HepG2 (cell line): ENCODE results near the gene MAGEH1. TPM values are rescaled to one million over a fixed set of nuclear protein-coding genes. Genes with fewer than 3 reads are reported as not detected.

Experiments used
- ATAC-seq: fragments of 200-7000 bp; cut with Tn5 transposase; 3 replicates; pipeline ENCODE4 v1.9.1; 2020; ENCODE audit warnings: mild to moderate bottlenecking, moderate library complexity
- BruUV-seq: library from RNA; stranded (reverse); fragments of 400-500 nt; replicated peaks from 2 replicates; lab custom pipeline; 2021; lab: Mats Ljungman, UMichigan
- CTCF ChIA-PET: fragments of 300-600 bp; formaldehyde crosslinking; extraction: SDS; loops from one replicate; lab custom pipeline; 2021; ENCODE audit warnings: low total read pairs, inconsistent platforms, low intra/inter-chr PET ratio; lab: Yijun Ruan, JAX
- POLR2A ChIA-PET: fragments of 350-600 bp; sonication (Branson Sonifier 250); formaldehyde crosslinking; loops from one replicate; lab custom pipeline; 2020; ENCODE audit warnings: antibody characterized with exemption, inconsistent platforms; lab: Yijun Ruan, JAX
- DNase-seq: peaks from one replicate; pipeline ENCODE4 v3.0.0-alpha.2; 2015; ENCODE audit warnings: low spot score
- FAIRE-seq: peaks from 3 replicates; lab custom pipeline; 2011; peaks lifted over from hg19 to GRCh38; lab: Jason Lieb, UNC
- H2AFZ ChIP-seq: one replicate; pipeline ENCODE4 v1.6.1; 2011; ENCODE audit warnings: low read length, inconsistent platforms
- H3K27ac ChIP-seq: fragments of 300-600 bp; 3 replicates; pipeline ENCODE4 v1.8.0; 2011; ENCODE audit warnings: mixed run types, mild to moderate bottlenecking, mixed read lengths, low read length, inconsistent platforms; ENCODE audit not compliant: insufficient read depth; ENCODE audit errors: extremely low read length
- H3K27me3 ChIP-seq, 2 experiments: fragments of 200-600 bp in 1 of 2; 2 replicates in 1 of 2; 3 replicates in 1 of 2; pipeline versions ENCODE4 v1.6.0 to v1.8.0; 2011; ENCODE audit warnings: low read length in 2 of 2, mild to moderate bottlenecking in 2 of 2, moderate library complexity in 2 of 2, inconsistent platforms in 1 of 2; ENCODE audit not compliant: insufficient read depth in 2 of 2, control insufficient read depth in 1 of 2
- H3K36me3 ChIP-seq, 2 experiments: fragments of 200-600 bp in 1 of 2; replicated peaks in 1 of 2; 2 replicates in 1 of 2; 3 replicates in 1 of 2; pipeline versions ENCODE4 v1.5.1 to v1.8.0; 2011; ENCODE audit warnings: low read length in 2 of 2, inconsistent platforms in 1 of 2; ENCODE audit not compliant: insufficient read depth in 2 of 2, control insufficient read depth in 1 of 2
- H3K4me1 ChIP-seq: 2 replicates; pipeline ENCODE4 v1.5.1; 2012; ENCODE audit warnings: low read length, inconsistent platforms; ENCODE audit not compliant: insufficient read depth
- H3K4me2 ChIP-seq: 2 replicates; pipeline ENCODE4 v1.6.0; 2011; ENCODE audit warnings: low read depth, low read length, inconsistent platforms
- H3K4me3 ChIP-seq, 3 experiments: fragments of 200-600 bp in 1 of 3; sonication (generic), shearing (Covaris generic) in 1 of 3; replicated peaks in 1 of 3; 2 replicates each; pipeline ENCODE4 v1.5.1; 2011 to 2016; ENCODE audit warnings: low read length in 3 of 3, inconsistent platforms in 2 of 3, low read depth in 2 of 3, mild to moderate bottlenecking in 2 of 3, control low read depth in 1 of 3, mixed read lengths in 1 of 3; ENCODE audit not compliant: insufficient read depth in 1 of 3
- H3K79me2 ChIP-seq: one replicate; pipeline ENCODE4 v1.6.1; 2011; ENCODE audit warnings: low read length, inconsistent platforms; ENCODE audit not compliant: insufficient read depth
- H3K9ac ChIP-seq: 2 replicates; pipeline ENCODE4 v1.6.0; 2011; ENCODE audit warnings: mild to moderate bottlenecking, low read depth, low read length, inconsistent platforms; ENCODE audit not compliant: insufficient read depth
- H3K9me3 ChIP-seq: 2 replicates; pipeline ENCODE4 v1.5.1; 2012; ENCODE audit warnings: mild to moderate bottlenecking, low read length
- H4K20me1 ChIP-seq: 2 replicates; pipeline ENCODE4 v1.6.0; 2011; ENCODE audit warnings: inconsistent platforms, mild to moderate bottlenecking, low read length, moderate library complexity; ENCODE audit not compliant: insufficient read depth
- AHDC1 ChIP-seq: sonication (generic); formaldehyde crosslinking; IDR thresholded peaks from 2 replicates; pipeline ENCODE4 v1.5.1; 2020; ENCODE audit warnings: mild to moderate bottlenecking, missing genetic modification reagents, borderline replicate concordance
- ATF7-NPFF ChIP-seq: sonication (generic); formaldehyde crosslinking; IDR thresholded peaks from 2 replicates; pipeline ENCODE4 v1.8.1; 2023; ENCODE audit warnings: mild to moderate bottlenecking, low read depth, missing genetic modification reagents, moderate library complexity
- HOXA9 ChIP-seq: sonication (generic); formaldehyde crosslinking; IDR thresholded peaks from 2 replicates; pipeline ENCODE4 v1.8.1; 2022; ENCODE audit warnings: missing genetic modification reagents, mild to moderate bottlenecking, moderate library complexity, borderline replicate concordance
- MXD4 ChIP-seq: IDR thresholded peaks from 2 replicates; pipeline ENCODE4 v1.6.1; 2016; ENCODE audit warnings: mild to moderate bottlenecking, missing biosample characterization, missing genetic modification reagents
- RBAK ChIP-seq: sonication (generic); formaldehyde crosslinking; IDR thresholded peaks from 2 replicates; pipeline ENCODE4 v1.5.1; 2020; ENCODE audit warnings: mild to moderate bottlenecking, missing genetic modification reagents
- ZBTB7A ChIP-seq: sonication (generic); formaldehyde crosslinking; IDR thresholded peaks from 2 replicates; pipeline ENCODE4 v1.8.0; 2022; ENCODE audit warnings: mild to moderate bottlenecking, missing genetic modification reagents
- ZBTB8A ChIP-seq: sonication (generic); formaldehyde crosslinking; IDR thresholded peaks from 2 replicates; pipeline ENCODE4 v1.4.0; 2020; ENCODE audit warnings: mild to moderate bottlenecking, low read depth, missing genetic modification reagents, borderline replicate concordance
- ZNF260 ChIP-seq: sonication (generic); formaldehyde crosslinking; IDR thresholded peaks from 2 replicates; pipeline ENCODE4 v1.4.0; 2020; ENCODE audit warnings: missing genetic modification reagents, low read depth, mild to moderate bottlenecking, borderline replicate concordance
- ZNF432 ChIP-seq: sonication (generic); formaldehyde crosslinking; IDR thresholded peaks from 2 replicates; pipeline ENCODE4 v1.5.0; 2020; ENCODE audit warnings: missing genetic modification reagents, mild to moderate bottlenecking, borderline replicate concordance
- ZNF777 ChIP-seq: sonication (generic); formaldehyde crosslinking; IDR thresholded peaks from 2 replicates; pipeline ENCODE4 v1.4.0; 2020; ENCODE audit warnings: missing genetic modification reagents
- WGBS: methylation state at CpG from one replicate; pipeline ENCODE4 v1.1.6; 2017; ENCODE audit warnings: low lambda C conversion rate; 5-methylcytosine and 5-hydroxymethylcytosine counted together
- in situ Hi-C: cut with HindIII; loops from 2 replicates; pipeline ENCODE4 v1.10.0; 2017; ENCODE audit warnings: low pct_unique_long_range_greater_than_20kb; ENCODE audit not compliant: extremely low pct_ligation_motif_present
- intact Hi-C: fragments of 100-400 bp; cut with micrococcal nuclease; formaldehyde crosslinking; loops from one replicate; pipeline ENCODE4 v1.10.0; 2022; ENCODE audit not compliant: unreplicated experiment
- polyA plus RNA-seq, 8 experiments: library from polyadenylated mRNA; depleted of rRNA in 3 of 8; stranded (reverse) in 7 of 8; unstranded in 1 of 8; fragments of >200 nt; fragmentation: Illumina TruSeq in 4 of 8; extraction: Trizol in 4 of 8; gene quantifications; 2 replicates each; pipeline versions ENCODE4 v1.2.1 to v1.2.3, GENCODE V29; 2011 to 2016; ENCODE audit warnings: low read depth in 4 of 8, missing spikeins in 1 of 8, mixed read lengths in 1 of 8; ENCODE audit not compliant: insufficient read depth in 1 of 8
- total RNA-seq, 5 experiments: library from RNA; depleted of rRNA; stranded (reverse); fragments of >200 nt; fragmentation: Illumina TruSeq; extraction: Trizol; gene quantifications; 2 replicates each; pipeline ENCODE4 v1.2.3, GENCODE V29; 2016; ENCODE audit warnings: low read depth in 1 of 5
- TF ChIP-seq, protein P1 (sequence below): sonication (generic); formaldehyde crosslinking; IDR thresholded peaks from 2 replicates; pipeline ENCODE4 v1.5.0; 2020; ENCODE audit warnings: missing genetic modification reagents, mild to moderate bottlenecking, borderline replicate concordance
- TF ChIP-seq, protein P2 (sequence below): sonication (generic); formaldehyde crosslinking; conservative IDR thresholded peaks from 2 replicates; pipeline ENCODE4 v1.4.0; 2020; ENCODE audit warnings: missing genetic modification reagents
- TF ChIP-seq, protein P3 (sequence below): sonication (generic); formaldehyde crosslinking; IDR thresholded peaks from 2 replicates; pipeline ENCODE4; 2020; ENCODE audit warnings: missing genetic modification reagents, mild to moderate bottlenecking, borderline replicate concordance

The MAGEH1 gene
- total and polyA plus RNA-seq, 2 of the 13 experiments (the other 11 are each of a cell fraction or from before 2014, with no cell fraction given), result 3.8 to 5.0 TPM

DNA sequence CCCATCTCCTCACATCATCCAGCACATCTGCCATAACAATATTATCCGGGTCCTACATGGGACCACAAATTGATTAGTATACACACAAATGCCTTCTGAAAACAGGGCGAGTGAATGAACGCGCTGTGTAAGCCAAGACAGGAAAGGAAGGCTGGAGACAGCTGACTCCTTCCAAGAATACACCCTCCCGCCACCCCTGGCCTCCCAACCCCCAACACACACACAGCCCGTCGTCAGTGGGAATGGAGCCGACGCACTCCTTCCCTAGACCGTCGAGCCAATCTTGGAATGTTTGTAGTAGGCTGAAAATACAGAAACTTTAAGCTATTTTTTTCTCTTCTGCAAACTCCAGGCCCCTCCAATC lies 319 bp upstream of the MAGEH1 start:
- Histone ChIP-seq H3K27me3 (no peaks in the 10 kb centered on the region), H3K9ac (no peak overlapping the region), H4K20me1 (no peaks in the 10 kb centered on the region), H3K4me3 (peak overlapping the region; percentile 49 to 64 (median 62); a peak in 3 of 6 replicates), H3K79me2 (no peaks in the 10 kb centered on the region), H3K4me1 (no peaks in the 10 kb centered on the region), H3K4me2 (peak overlapping the region; percentile 74), H3K9me3 (no peaks in the 10 kb centered on the region), H2AFZ (peak overlapping the region; percentile 42), H3K27ac (no peak overlapping the region), H3K36me3 (no peaks in the 10 kb centered on the region)
- DNase-seq, result no peak
- no TSS peak for BruUV-seq
- CTCF ChIA-PET, result no interaction called here
- FAIRE-seq, result no peak
- intact Hi-C loops (no loop called here), in situ Hi-C loops (no loop called here)
- WGBS, result 97% methylated on average over 4 of the region's 11 CpGs
- POLR2A ChIA-PET, result no interaction called here
- no peak for ATAC-seq
- TF ChIP-seq ZNF432 (CRISPR knock-in tag), result no peak
- TF ChIP-seq, protein P1, sequence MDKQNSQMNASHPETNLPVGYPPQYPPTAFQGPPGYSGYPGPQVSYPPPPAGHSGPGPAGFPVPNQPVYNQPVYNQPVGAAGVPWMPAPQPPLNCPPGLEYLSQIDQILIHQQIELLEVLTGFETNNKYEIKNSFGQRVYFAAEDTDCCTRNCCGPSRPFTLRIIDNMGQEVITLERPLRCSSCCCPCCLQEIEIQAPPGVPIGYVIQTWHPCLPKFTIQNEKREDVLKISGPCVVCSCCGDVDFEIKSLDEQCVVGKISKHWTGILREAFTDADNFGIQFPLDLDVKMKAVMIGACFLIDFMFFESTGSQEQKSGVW (CRISPR knock-in tag), result no peak
- TF ChIP-seq ZNF777, result no peak
- no peak for TF ChIP-seq ZBTB8A (CRISPR knock-in tag)
- TF ChIP-seq, protein P2, sequence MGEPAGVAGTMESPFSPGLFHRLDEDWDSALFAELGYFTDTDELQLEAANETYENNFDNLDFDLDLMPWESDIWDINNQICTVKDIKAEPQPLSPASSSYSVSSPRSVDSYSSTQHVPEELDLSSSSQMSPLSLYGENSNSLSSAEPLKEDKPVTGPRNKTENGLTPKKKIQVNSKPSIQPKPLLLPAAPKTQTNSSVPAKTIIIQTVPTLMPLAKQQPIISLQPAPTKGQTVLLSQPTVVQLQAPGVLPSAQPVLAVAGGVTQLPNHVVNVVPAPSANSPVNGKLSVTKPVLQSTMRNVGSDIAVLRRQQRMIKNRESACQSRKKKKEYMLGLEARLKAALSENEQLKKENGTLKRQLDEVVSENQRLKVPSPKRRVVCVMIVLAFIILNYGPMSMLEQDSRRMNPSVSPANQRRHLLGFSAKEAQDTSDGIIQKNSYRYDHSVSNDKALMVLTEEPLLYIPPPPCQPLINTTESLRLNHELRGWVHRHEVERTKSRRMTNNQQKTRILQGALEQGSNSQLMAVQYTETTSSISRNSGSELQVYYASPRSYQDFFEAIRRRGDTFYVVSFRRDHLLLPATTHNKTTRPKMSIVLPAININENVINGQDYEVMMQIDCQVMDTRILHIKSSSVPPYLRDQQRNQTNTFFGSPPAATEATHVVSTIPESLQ, result no peak
- TF ChIP-seq HOXA9, result no peak
- no peak for TF ChIP-seq ZBTB7A (CRISPR knock-in tag)
- TF ChIP-seq, protein P3, sequence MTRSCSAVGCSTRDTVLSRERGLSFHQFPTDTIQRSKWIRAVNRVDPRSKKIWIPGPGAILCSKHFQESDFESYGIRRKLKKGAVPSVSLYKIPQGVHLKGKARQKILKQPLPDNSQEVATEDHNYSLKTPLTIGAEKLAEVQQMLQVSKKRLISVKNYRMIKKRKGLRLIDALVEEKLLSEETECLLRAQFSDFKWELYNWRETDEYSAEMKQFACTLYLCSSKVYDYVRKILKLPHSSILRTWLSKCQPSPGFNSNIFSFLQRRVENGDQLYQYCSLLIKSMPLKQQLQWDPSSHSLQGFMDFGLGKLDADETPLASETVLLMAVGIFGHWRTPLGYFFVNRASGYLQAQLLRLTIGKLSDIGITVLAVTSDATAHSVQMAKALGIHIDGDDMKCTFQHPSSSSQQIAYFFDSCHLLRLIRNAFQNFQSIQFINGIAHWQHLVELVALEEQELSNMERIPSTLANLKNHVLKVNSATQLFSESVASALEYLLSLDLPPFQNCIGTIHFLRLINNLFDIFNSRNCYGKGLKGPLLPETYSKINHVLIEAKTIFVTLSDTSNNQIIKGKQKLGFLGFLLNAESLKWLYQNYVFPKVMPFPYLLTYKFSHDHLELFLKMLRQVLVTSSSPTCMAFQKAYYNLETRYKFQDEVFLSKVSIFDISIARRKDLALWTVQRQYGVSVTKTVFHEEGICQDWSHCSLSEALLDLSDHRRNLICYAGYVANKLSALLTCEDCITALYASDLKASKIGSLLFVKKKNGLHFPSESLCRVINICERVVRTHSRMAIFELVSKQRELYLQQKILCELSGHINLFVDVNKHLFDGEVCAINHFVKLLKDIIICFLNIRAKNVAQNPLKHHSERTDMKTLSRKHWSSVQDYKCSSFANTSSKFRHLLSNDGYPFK (CRISPR knock-in tag), result no peak
- TF ChIP-seq MXD4 (CRISPR knock-in tag), result no peak
- no peak for TF ChIP-seq ZNF260 (CRISPR knock-in tag)
- no peak for TF ChIP-seq AHDC1 (CRISPR knock-in tag)
- no peak for TF ChIP-seq ATF7-NPFF
- no peak for TF ChIP-seq RBAK (CRISPR knock-in tag)
